ENCODE data around the gene ABHD17B. TPM values are rescaled to one million over a fixed set of nuclear protein-coding genes. Genes with fewer than 3 reads are reported as not detected.
A peak's percentile ranks its signal among the peaks of the same experiment; 100 is the strongest.
"Not testable (repeated sequence)": the region's sequence is repeated elsewhere in the genome, so short reads cannot be mapped to it uniquely, and the experiment has no call there.

Gene ABHD17B
- 26.5 TPM for polyA plus RNA-seq (2012; ENCODE audit: insufficient read depth, insufficient read length)

- DNase-seq (ENCODE audit: low read depth, low spot score) = peak; percentile 100
- peak within 1 kb of the TSS; percentile 95 for H3K4me3 ChIP-seq (ENCODE audit: low read length)
Observed at GRCh38 chr9:71911061-71911907, at the start of gene ABHD17B, which contains the start of gene C9orf85. Gene ABHD17B (minus strand): TSS chr9:71911193. CDS start chr9:71875080, 36,113 bp downstream. Gene C9orf85 (plus strand): TSS chr9:71911639. CDS start chr9:71911735, 96 bp downstream.

- DNase-seq (ENCODE audit: low read depth, low spot score) = no peak
- no peak overlapping the region for H3K4me3 ChIP-seq (ENCODE audit: low read length)
Observed at GRCh38 chr9:71955300-71955915, 44.4 kb upstream of the ABHD17B start.

- H3K4me3 ChIP-seq (ENCODE audit: low read length); DNase-seq (ENCODE audit: low read depth, low spot score): not testable (repeated sequence)
Observed at GRCh38 chr9:71954652-71955051, 43.7 kb upstream of the ABHD17B start.

GRCh38 chr9:71944754-71945375 is 33.9 kb upstream of the ABHD17B start:
- DNase-seq (ENCODE audit: low read depth, low spot score) = no peak
- no peak overlapping the region for H3K4me3 ChIP-seq (ENCODE audit: low read length)

- H3K4me3 ChIP-seq (ENCODE audit: low read length) = no peak overlapping the region
- no peak for DNase-seq (ENCODE audit: low read depth, low spot score)
Observed at GRCh38 chr9:71941998-71942567, 31.1 kb upstream of the ABHD17B start.

GRCh38 chr9:71941060-71941568 is 30.1 kb upstream of the ABHD17B start:
- no peak for DNase-seq (ENCODE audit: low read depth, low spot score)
- no peak overlapping the region for H3K4me3 ChIP-seq (ENCODE audit: low read length)

- DNase-seq (ENCODE audit: low read depth, low spot score) = no peak
- no peak overlapping the region for H3K4me3 ChIP-seq (ENCODE audit: low read length)
Observed at GRCh38 chr9:71937898-71938297, 26.9 kb upstream of the ABHD17B start.

GRCh38 chr9:71937070-71937625 is 26.2 kb upstream of the ABHD17B start:
- H3K4me3 ChIP-seq (ENCODE audit: low read length) = no peak overlapping the region
- no peak for DNase-seq (ENCODE audit: low read depth, low spot score)

GRCh38 chr9:71936066-71936465 is 25.1 kb upstream of the ABHD17B start:
- DNase-seq (ENCODE audit: low read depth, low spot score) = no peak

GRCh38 chr9:71931166-71931565 is 20.2 kb upstream of the ABHD17B start:
- no peak for DNase-seq (ENCODE audit: low read depth, low spot score)
- no peak overlapping the region for H3K4me3 ChIP-seq (ENCODE audit: low read length)

More at GRCh38 chr9:71936066-71936465, 25.1 kb upstream of the ABHD17B start:
- H3K4me3 ChIP-seq (ENCODE audit: low read length) = no peak overlapping the region

GRCh38 chr9:71929791-71930440 is 18.9 kb upstream of the ABHD17B start:
- H3K4me3 ChIP-seq (ENCODE audit: low read length) = no peak overlapping the region

GRCh38 chr9:71929223-71929622 is 18.2 kb upstream of the ABHD17B start:
- DNase-seq (ENCODE audit: low read depth, low spot score) = no peak
- H3K4me3 ChIP-seq (ENCODE audit: low read length) = no peak overlapping the region

More at GRCh38 chr9:71929791-71930440, 18.9 kb upstream of the ABHD17B start:
- DNase-seq (ENCODE audit: low read depth, low spot score) = no peak

- H3K4me3 ChIP-seq (ENCODE audit: low read length) = no peak overlapping the region
- no peak for DNase-seq (ENCODE audit: low read depth, low spot score)
Observed at GRCh38 chr9:71928806-71929205, 17.8 kb upstream of the ABHD17B start.

- no peak overlapping the region for H3K4me3 ChIP-seq (ENCODE audit: low read length)
- DNase-seq (ENCODE audit: low read depth, low spot score) = no peak
Observed at GRCh38 chr9:71928376-71928775, 17.4 kb upstream of the ABHD17B start.

- DNase-seq (ENCODE audit: low read depth, low spot score) = no peak
- no peak overlapping the region for H3K4me3 ChIP-seq (ENCODE audit: low read length)
Observed at GRCh38 chr9:71925834-71926233, 14.8 kb upstream of the ABHD17B start.

GRCh38 chr9:71924576-71924975 is 13.6 kb upstream of the ABHD17B start:
- no peak overlapping the region for H3K4me3 ChIP-seq (ENCODE audit: low read length)
- no peak for DNase-seq (ENCODE audit: low read depth, low spot score)

- DNase-seq (ENCODE audit: low read depth, low spot score) = no peak
- H3K4me3 ChIP-seq (ENCODE audit: low read length) = no peak overlapping the region
Observed at GRCh38 chr9:71921190-71921814, 10.3 kb upstream of the ABHD17B start.

All from Jurkat, Clone E6-1 (cell line).